Right cardiac atrium (tissue), 5 donors: ENCODE results near the gene TENT4A. TPM values are rescaled to one million over a fixed set of nuclear protein-coding genes. Genes with fewer than 3 reads are reported as not detected.

Source experiments
- ATAC-seq, 2 donors: fragments of 200-7000 bp; cut with Tn5 transposase; one replicate each; pipeline versions ENCODE4 v1.8.0 to v1.9.1; 2020; ENCODE audit warnings: moderate library complexity in 2 of 2, mild to moderate bottlenecking in 1 of 2
- DNase-seq, 3 donors: peaks; one replicate each; pipeline ENCODE4 v3.0.0-alpha.2; 2020
- H3K27ac ChIP-seq: one replicate; pipeline ENCODE4 v1.5.1; 2013; ENCODE audit warnings: mild to moderate bottlenecking, low read length, control low read depth, moderate library complexity
- H3K27me3 ChIP-seq: one replicate; pipeline ENCODE4 v1.6.1; 2013; ENCODE audit not compliant: control insufficient read depth, insufficient read depth
- H3K4me1 ChIP-seq: one replicate; pipeline ENCODE4 v1.6.1; 2013; ENCODE audit warnings: low read length; ENCODE audit not compliant: control insufficient read depth, insufficient read depth
- H3K4me3 ChIP-seq: one replicate; pipeline ENCODE4 v1.5.1; 2013; ENCODE audit warnings: low read length, control low read depth
- H3K9me3 ChIP-seq: one replicate; pipeline ENCODE4 v1.6.1; 2013; ENCODE audit warnings: low read length; ENCODE audit not compliant: control insufficient read depth
- WGBS: extraction: QIAGEN DNeasy Blood & Tissue Kit; methylation state at CpG from one replicate; pipeline ENCODE4 v1.1.7; 2013; 5-methylcytosine and 5-hydroxymethylcytosine counted together
- intact Hi-C, 4 donors: fragments of 100-400 bp; cut with DNase I; formaldehyde crosslinking; loops; one replicate each; pipeline versions ENCODE4 v1.11.0 to v1.14.0; 2022 to 2023
- polyA plus RNA-seq: library from polyadenylated mRNA; stranded (reverse); fragments of 200-250 nt; gene quantifications from one replicate; pipeline ENCODE4 v1.2.3, GENCODE V29; 2013
- total RNA-seq, 4 donors: library from RNA; stranded (reverse); fragmentation: NEBNext Ultra II Directional; extraction: Animal tissue kit (Norgen Biotek cat#: 25700); gene quantifications; one replicate each; pipeline ENCODE4 v1.2.1, GENCODE V29; 2021
- donor health status: healthy with polysubstance abuse.
- donor health status: DM: no; HTN: yes; CAD: no.
- donor health status: DM: no; HTN: no; CAD: no.
- donor health status: DM: no; HTN: yes; CAD: no; lungs with severe emphysema.
- donor health status: DM: yes; HTN: yes; CAD: no.

TENT4A gene
- total and polyA plus RNA-seq, 5 donors = 4.7 to 14.5 (median 11.8) TPM

DNA sequence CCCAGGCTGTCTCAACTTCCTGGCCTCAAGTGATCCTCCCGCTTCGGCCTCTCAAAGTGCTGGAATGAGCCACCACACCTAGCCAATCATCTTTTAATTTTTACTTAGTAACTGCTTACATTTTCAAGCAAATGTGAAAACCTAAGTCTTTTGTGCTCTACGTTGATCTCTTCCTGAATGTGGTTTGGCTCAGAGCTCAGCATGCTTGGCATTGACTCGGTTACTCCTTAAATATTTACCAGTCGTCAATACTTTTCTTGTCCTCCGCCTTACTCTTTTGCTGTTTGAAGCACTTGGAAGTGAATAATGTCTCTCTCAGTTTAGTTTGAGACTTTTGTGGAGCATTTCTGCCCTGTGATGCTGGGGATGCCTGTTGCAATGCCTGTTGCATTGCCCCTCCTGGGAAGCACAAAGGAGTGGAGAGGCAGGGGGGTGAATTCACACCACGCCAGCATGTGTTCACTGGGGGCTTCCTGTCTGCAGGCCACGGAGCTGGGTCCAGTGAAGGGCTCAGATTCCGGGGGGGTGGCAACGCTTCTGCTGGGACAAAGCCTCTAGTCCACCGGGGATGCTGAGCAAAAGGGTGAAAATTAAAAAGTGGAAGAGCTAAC, 13.1 kb upstream of the TENT4A start:
- WGBS = 57% methylated on average over 11 of the region's 11 CpGs
- DNase-seq = no peak
- peaks cover 7% of the 10 kb centered on the region for H3K4me1 ChIP-seq
- H3K9me3 ChIP-seq = peaks cover 4% of the 10 kb centered on the region
- H3K4me3 ChIP-seq = no peak overlapping the region
- H3K27me3 ChIP-seq = no peaks in the 10 kb centered on the region
- no peak for ATAC-seq
- intact Hi-C loops = loop anchor here in 1 of 4 donors (10.0 kb wide), 1 partner anchor 65 kb away; the partner anchor contains the start of genes NSUN2 and SRD5A1
- no peak overlapping the region for H3K27ac ChIP-seq

DNA sequence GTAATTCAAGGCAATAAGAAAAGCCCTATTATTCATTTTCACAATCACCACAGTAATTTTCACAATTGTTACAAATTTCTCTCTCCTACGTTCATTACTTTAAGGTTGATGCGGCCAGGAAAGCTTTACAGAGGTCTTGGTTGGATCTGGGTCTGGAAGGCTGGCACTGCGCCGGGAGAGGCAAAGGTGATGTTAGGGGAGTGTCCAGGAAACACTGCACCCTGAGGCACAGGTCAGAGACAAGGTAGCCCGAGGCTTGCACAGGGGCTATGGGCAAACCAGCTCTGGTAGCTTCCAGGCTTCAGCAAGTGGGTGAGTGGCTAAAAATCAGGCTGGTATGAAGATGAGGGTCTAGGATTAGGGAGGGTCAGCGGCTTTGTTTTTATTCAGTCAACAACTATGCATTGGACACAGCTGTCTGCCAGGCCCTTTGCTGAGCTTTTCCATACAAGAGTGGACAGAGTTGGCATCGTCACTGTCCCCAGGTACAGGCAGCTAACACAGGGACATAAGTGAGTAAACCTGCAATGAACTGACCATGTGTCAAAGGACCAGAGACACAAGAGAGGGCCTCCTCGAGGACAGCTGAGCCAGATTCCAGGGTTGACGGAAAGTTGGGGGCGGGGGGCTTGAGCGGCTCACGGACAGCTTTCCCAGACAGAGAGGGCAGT, 12.4 kb upstream of the TENT4A start:
- ATAC-seq = no peak
- H3K27ac ChIP-seq = no peak overlapping the region
- H3K4me1 ChIP-seq = peaks cover 7% of the 10 kb centered on the region
- intact Hi-C loops = loop anchor here in 1 of 4 donors (10.0 kb wide), 1 partner anchor 66 kb away; the partner anchor contains the start of genes NSUN2 and SRD5A1
- no peak overlapping the region for H3K4me3 ChIP-seq
- no peak for DNase-seq
- peaks cover 4% of the 10 kb centered on the region for H3K9me3 ChIP-seq
- 80% methylated on average over 12 of the region's 12 CpGs for WGBS
- no peaks in the 10 kb centered on the region for H3K27me3 ChIP-seq

DNA sequence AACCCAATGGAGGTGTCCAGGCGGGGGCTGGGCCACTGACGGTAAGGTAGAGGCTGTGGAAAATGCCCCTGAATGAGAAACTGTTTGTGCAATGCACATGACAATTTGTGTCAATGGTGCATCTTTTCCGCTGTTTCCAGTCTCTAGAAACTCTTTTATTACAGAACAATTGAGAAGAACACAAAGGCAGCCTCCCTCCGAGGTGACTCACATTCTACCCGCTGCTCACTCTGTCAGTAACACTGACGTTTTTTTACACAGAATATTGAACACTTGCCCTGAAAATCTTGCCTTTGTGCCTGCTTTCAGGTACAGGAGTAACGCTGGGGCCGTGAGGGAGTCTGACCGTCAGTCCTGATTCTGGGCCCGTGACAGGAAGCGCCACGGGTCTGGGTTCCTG, 11.7 kb upstream of the TENT4A start:
- intact Hi-C loops = loop anchor here in 1 of 4 donors (10.0 kb wide), 1 partner anchor 67 kb away; the partner anchor contains the start of genes NSUN2 and SRD5A1
- Histone ChIP-seq H3K4me1 (peaks cover 7% of the 10 kb centered on the region), H3K9me3 (peaks cover 4% of the 10 kb centered on the region), H3K4me3 (no peak overlapping the region), H3K27me3 (no peaks in the 10 kb centered on the region), H3K27ac (no peak overlapping the region)
- WGBS = 79% methylated on average over 12 of the region's 12 CpGs
- DNase-seq = no peak
- ATAC-seq = no peak

DNA sequence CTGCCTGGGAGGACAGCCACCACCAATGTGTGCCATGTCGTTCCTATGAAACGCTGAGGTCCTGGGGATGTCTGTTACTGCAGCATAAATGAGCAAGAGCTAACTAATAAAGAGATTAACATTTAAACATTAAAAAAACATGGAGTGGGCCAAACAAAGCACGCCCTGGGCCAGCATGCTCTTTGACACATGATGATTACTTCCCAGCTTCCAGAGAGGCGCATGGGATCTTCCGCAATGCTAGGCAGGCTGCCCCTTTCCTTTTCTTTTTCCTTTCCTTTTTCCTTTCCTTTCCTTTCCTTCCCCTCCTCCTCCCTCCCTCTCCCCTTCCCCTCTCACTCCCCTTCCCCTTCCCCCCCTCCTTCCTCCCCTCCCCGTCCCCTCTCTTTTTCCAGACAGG, 10.6 kb upstream of the TENT4A start:
- no peak for ATAC-seq
- intact Hi-C loops = loop anchor here in 1 of 4 donors (10.0 kb wide), 1 partner anchor 68 kb away; the partner anchor contains the start of genes NSUN2 and SRD5A1
- no peak for DNase-seq
- WGBS = 98% methylated on average over 6 of the region's 6 CpGs
- Histone ChIP-seq H3K4me3 (no peak overlapping the region), H3K9me3 (peaks cover 4% of the 10 kb centered on the region), H3K4me1 (peaks cover 7% of the 10 kb centered on the region), H3K27ac (no peak overlapping the region), H3K27me3 (no peaks in the 10 kb centered on the region)

DNA sequence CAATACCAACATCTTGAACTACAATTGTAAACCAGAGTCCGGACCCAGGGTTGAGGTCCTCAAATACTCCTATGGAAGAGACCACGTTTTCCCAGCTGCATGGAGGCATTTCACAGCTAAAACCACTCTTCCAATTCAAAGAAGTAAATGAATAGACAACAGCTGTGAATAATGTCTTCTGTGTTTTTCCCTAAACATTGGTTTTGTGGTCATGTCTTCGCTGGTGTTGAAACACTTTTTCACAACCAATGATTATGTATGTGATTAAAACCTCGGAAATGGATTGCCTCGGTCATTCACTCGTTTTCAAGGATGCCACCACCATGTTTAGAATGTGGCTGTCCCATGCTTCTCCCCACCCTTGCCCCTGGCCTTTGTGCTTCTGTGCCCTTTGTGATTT, 9.4 kb upstream of the TENT4A start:
- Histone ChIP-seq H3K9me3 (peaks cover 4% of the 10 kb centered on the region), H3K4me1 (peaks cover 7% of the 10 kb centered on the region), H3K4me3 (no peak overlapping the region), H3K27ac (peak overlapping the region; percentile 91), H3K27me3 (no peaks in the 10 kb centered on the region)
- intact Hi-C loops = loop anchor here in 1 of 4 donors (10.0 kb wide), 1 partner anchor 69 kb away; the partner anchor contains the start of genes NSUN2 and SRD5A1
- WGBS = 66% methylated on average over 6 of the region's 6 CpGs
- ATAC-seq (no peak), DNase-seq (no peak)

DNA sequence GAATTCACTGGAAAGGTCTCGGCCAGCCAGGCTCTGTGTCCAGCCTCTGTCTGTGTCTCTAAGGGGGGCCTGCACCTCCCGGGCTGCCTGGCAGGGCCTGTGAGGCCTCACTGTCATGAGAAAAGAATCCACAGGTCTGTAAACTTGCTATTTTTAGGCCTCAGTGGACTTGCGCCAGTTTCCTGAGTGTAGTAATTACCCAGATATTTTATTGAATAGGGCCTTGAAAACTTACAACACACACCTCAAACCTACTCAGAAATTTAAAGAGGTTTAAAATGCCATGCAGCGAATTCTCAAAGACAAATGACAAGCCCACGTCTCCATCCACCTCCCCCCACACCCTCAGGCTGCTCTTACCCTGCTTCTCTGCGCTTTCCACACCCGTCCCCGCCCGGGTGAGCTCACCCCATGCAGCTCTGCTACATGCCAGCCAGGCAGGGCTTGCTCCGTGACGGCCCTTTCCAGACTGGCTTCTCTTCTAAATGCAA, 8.8 kb upstream of the TENT4A start:
- DNase-seq (peak; percentile 43 to 80 (median 77)), ATAC-seq (peak; percentile 91)
- intact Hi-C loops = loop anchor here in 1 of 4 donors (10.0 kb wide), 1 partner anchor 70 kb away; the partner anchor contains the start of genes NSUN2 and SRD5A1
- Histone ChIP-seq H3K4me3 (no peak overlapping the region), H3K27me3 (no peaks in the 10 kb centered on the region), H3K4me1 (peaks cover 7% of the 10 kb centered on the region), H3K9me3 (peaks cover 4% of the 10 kb centered on the region), H3K27ac (peak overlapping the region; percentile 91)
- 30% methylated on average over 11 of the region's 11 CpGs for WGBS

DNA sequence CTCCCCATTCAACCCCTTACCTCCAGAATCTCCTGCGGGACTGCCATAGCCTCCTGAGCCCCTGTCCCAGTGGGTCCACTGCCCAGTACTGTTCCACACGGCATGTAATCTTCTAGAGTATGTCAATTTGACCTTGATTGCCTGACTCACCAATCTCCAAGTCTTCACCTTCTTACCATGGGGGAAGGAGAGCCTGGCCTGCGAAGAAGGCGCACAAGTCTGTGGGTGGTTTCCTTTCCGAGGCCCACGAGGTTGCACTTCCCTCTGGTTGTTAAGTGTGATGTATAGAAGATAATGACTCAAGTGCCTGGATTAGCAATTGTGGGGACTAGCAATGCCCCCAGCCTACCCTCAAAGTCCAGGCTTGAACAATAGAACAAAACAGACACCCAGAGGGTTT, 8.1 kb upstream of the TENT4A start:
- WGBS = 63% methylated on average over 6 of the region's 6 CpGs
- Histone ChIP-seq H3K9me3 (peaks cover 4% of the 10 kb centered on the region), H3K4me1 (peaks cover 7% of the 10 kb centered on the region), H3K27ac (peak overlapping the region; percentile 90), H3K27me3 (no peaks in the 10 kb centered on the region), H3K4me3 (no peak overlapping the region)
- ATAC-seq (no peak), DNase-seq (no peak)
- intact Hi-C loops = loop anchor here in 1 of 4 donors (10.0 kb wide), 1 partner anchor 70 kb away; the partner anchor contains the start of genes NSUN2 and SRD5A1

DNA sequence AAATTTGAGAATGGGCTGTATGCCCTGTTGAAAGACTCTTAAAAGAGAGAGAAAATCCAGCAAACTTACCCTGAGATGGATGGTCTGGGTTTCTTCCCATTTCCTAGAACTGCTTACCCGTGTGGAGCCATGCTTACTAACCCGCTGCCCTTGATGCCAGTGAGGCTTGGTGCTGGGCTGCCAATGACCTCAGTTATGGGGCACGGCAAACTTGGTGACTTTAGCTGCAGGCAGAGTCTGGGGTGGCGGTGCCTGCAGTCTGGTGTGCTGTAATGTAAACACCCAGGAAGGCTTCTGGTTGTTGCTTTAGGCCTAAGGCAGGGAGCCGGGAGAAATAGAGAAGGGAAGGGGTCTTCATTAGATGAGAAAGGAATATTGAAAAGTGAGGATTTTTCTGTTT, 7.3 kb upstream of the TENT4A start:
- intact Hi-C loops = loop anchor here in 1 of 4 donors (10.0 kb wide), 1 partner anchor 71 kb away; the partner anchor contains the start of genes NSUN2 and SRD5A1
- H3K27ac ChIP-seq = no peak overlapping the region

DNA sequence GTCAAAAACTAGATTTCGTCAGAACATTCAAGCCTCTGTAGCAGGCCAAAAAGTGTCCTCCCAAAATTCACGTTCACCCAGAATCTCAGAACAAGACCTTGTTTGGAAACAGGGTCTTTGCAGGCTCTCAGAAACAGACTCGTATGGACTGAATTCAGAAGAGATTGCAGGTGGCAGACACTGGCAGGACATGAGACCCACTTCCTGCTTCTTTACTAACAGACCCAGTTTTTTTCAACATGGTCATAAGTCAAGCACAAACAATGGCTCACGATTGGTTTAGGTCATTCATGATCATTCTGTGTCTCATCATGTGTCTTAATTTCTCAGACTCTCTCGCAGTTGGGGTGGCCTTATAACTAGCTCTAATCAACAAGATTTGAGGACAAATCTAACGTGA, 5.4 kb upstream of the TENT4A start:
- H3K4me3 ChIP-seq = no peak overlapping the region
- intact Hi-C loops = loop anchor here in 1 of 4 donors (10.0 kb wide), 1 partner anchor 73 kb away; the partner anchor contains the start of genes NSUN2 and SRD5A1
- peaks cover 7% of the 10 kb centered on the region for H3K4me1 ChIP-seq
- DNase-seq (no peak), ATAC-seq (no peak)
- H3K9me3 ChIP-seq = peaks cover 2% of the 10 kb centered on the region
- whole genome bisulfite sequencing = 74% methylated on average over 6 of the region's 6 CpGs
- no peaks in the 10 kb centered on the region for H3K27me3 ChIP-seq
- H3K27ac ChIP-seq = no peak overlapping the region

More for the DNA sequence above, 7.3 kb upstream of the TENT4A start:
- Histone ChIP-seq H3K4me3 (no peak overlapping the region), H3K4me1 (peaks cover 7% of the 10 kb centered on the region), H3K27me3 (no peaks in the 10 kb centered on the region), H3K9me3 (peaks cover 4% of the 10 kb centered on the region)
- no peak for ATAC-seq
- WGBS = 90% methylated on average over 5 of the region's 5 CpGs
- DNase-seq = no peak

DNA sequence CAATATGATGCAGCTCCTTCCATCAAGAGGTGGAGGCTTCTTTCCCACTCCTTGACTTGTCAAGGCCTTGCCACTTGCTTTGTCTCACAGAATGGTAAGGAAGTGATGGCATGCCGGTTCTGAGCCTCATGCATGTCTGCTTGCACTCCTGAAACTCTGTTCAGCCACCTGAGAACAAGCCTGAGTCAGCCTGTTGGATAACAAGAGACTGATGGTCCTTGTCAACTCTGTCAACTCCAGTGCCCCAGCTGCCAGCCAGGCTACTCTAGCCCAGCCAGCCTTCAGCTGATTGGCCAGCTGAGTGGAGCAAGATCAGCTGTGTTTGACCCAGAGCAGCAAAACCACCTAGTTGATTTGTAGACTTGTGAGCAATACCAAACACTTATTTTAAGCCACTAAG, 4.4 kb upstream of the TENT4A start:
- WGBS = 63% methylated on average over 1 of the region's 1 CpG
- ATAC-seq (no peak), DNase-seq (no peak)
- Histone ChIP-seq H3K27me3 (no peaks in the 10 kb centered on the region), H3K4me3 (no peak overlapping the region), H3K27ac (no peak overlapping the region), H3K9me3 (peaks cover 2% of the 10 kb centered on the region), H3K4me1 (peaks cover 7% of the 10 kb centered on the region)
- intact Hi-C loops = loop anchor here in 1 of 4 donors (10.0 kb wide), 1 partner anchor 74 kb away; the partner anchor contains the start of genes NSUN2 and SRD5A1

DNA sequence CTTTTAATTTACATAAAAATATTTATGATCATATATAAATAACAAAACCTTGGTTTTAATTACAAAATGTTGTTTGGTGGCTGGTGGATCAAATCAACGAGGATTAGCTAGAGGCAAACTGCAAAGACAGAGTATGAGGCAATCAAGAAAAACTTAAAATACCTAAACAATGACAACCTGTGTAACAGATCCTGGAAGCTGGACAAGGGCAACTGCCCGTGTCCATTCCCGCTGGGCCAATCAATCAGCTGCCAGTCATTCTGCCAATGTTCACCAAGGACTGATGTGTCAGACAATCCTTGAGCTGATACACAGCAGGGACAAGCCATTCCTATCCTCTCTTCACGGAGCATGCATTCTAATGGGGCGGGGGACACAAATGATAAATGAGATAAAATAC, 3.2 kb upstream of the TENT4A start:
- no peak for ATAC-seq
- intact Hi-C loops = loop anchor here in 1 of 4 donors (10.0 kb wide), 1 partner anchor 85 kb away; no protein-coding TSS in a partner anchor
- WGBS = 83% methylated on average over 5 of the region's 5 CpGs

More for the DNA sequence above, 3.2 kb upstream of the TENT4A start:
- H3K27ac ChIP-seq = no peak overlapping the region
- H3K4me1 ChIP-seq = peaks cover 1% of the 10 kb centered on the region
- peaks cover 1% of the 10 kb centered on the region for H3K9me3 ChIP-seq
- H3K27me3 ChIP-seq = no peaks in the 10 kb centered on the region
- DNase-seq = no peak
- no peak overlapping the region for H3K4me3 ChIP-seq
